K562 (cell line): ENCODE results near the gene KDELR3. TPM values are rescaled to one million over a fixed set of nuclear protein-coding genes. Genes with fewer than 3 reads are reported as not detected.

Source experiments
- ATAC-seq: fragments of 200-7000 bp; cut with Tn5 transposase; 3 replicates; pipeline ENCODE4 v1.9.1; 2020; ENCODE audit warnings: moderate library complexity
- BruUV-seq: library from RNA; stranded (reverse); fragments of 400-500 nt; replicated peaks from 2 replicates; lab custom pipeline; 2021; lab: Mats Ljungman, UMichigan
- CTCF ChIA-PET: fragments of 300-600 bp; formaldehyde crosslinking; extraction: SDS; loops from one replicate; lab custom pipeline; 2021; ENCODE audit warnings: low intra/inter-chr PET ratio; lab: Yijun Ruan, JAX
- POLR2A ChIA-PET: fragments of 300-600, 350-650 bp; sonication (Branson Sonifier 250); formaldehyde crosslinking; extraction: SDS; loops from one replicate; lab custom pipeline; 2021; ENCODE audit warnings: antibody characterized with exemption, inconsistent platforms; lab: Yijun Ruan, JAX
- DNase-seq, 4 experiments: peaks; one replicate each; pipeline versions ENCODE4 v3.0.0 to v3.0.0-alpha.2; 2011 to 2018; ENCODE audit warnings: low spot score in 3 of 4, mixed read lengths in 3 of 4; ENCODE audit errors: extremely low read depth in 1 of 4
- FAIRE-seq: peaks from 2 replicates; lab custom pipeline; 2011; peaks lifted over from hg19 to GRCh38; lab: Jason Lieb, UNC
- H2AFZ ChIP-seq: 2 replicates; pipeline ENCODE4 v1.6.0; 2011; ENCODE audit warnings: low read depth, low read length, control low read depth, inconsistent platforms
- H3K27ac ChIP-seq: fragments of 200-600 bp; 3 replicates; pipeline ENCODE4 v1.8.0; 2011; ENCODE audit warnings: low read depth, mild to moderate bottlenecking, control low read depth, inconsistent platforms, low read length, moderate library complexity, mixed read lengths; ENCODE audit errors: extremely low read depth
- H3K27me3 ChIP-seq, 2 experiments: fragments of 300-600 bp in 1 of 2; 2 replicates in 1 of 2; 3 replicates in 1 of 2; pipeline versions ENCODE4 v1.6.0 to v1.8.0; 2011; ENCODE audit warnings: inconsistent platforms in 2 of 2, low read length in 2 of 2, mild to moderate bottlenecking in 1 of 2, mixed read lengths in 1 of 2, moderate library complexity in 1 of 2; ENCODE audit not compliant: control insufficient read depth in 2 of 2, insufficient read depth in 2 of 2
- H3K36me3 ChIP-seq: fragments of 300-600 bp; 3 replicates; pipeline ENCODE4 v1.8.0; 2011; ENCODE audit warnings: mild to moderate bottlenecking, low read length, inconsistent platforms; ENCODE audit not compliant: control insufficient read depth, insufficient read depth
- H3K4me1 ChIP-seq, 2 experiments: fragments of 200-600 bp in 1 of 2; replicated peaks in 1 of 2; 2 replicates in 1 of 2; 3 replicates in 1 of 2; pipeline versions ENCODE4 v1.5.1 to v1.8.0; 2011; ENCODE audit warnings: inconsistent platforms in 2 of 2, low read length in 2 of 2, mild to moderate bottlenecking in 1 of 2, mixed read lengths in 1 of 2, moderate library complexity in 1 of 2; ENCODE audit not compliant: control insufficient read depth in 2 of 2, insufficient read depth in 2 of 2
- H3K4me2 ChIP-seq: 2 replicates; pipeline ENCODE4 v1.6.1; 2011; ENCODE audit warnings: low read length, control low read depth, inconsistent platforms, mixed read lengths; ENCODE audit not compliant: insufficient read depth
- H3K4me3 ChIP-seq: fragments of 200-600 bp; sonication (generic), shearing (Covaris generic); 2 replicates; pipeline ENCODE4 v1.5.1; 2016; ENCODE audit warnings: control low read depth, inconsistent platforms
- H3K79me2 ChIP-seq: fragments of 200-600 bp; 3 replicates; pipeline ENCODE4 v1.8.0; 2011; ENCODE audit warnings: low read length, inconsistent platforms; ENCODE audit not compliant: control insufficient read depth, insufficient read depth
- H3K9ac ChIP-seq, 2 experiments: 2 replicates each; pipeline versions ENCODE4 v1.6.0 to v1.6.1; 2011; ENCODE audit warnings: low read depth in 2 of 2, low read length in 2 of 2, control low read depth in 1 of 2, inconsistent platforms in 1 of 2, mild to moderate bottlenecking in 1 of 2, mixed read lengths in 1 of 2; ENCODE audit not compliant: insufficient read depth in 1 of 2
- H3K9me1 ChIP-seq: one replicate; pipeline ENCODE4 v1.6.0; 2011; ENCODE audit warnings: inconsistent platforms, mild to moderate bottlenecking, low read length, moderate library complexity; ENCODE audit not compliant: control insufficient read depth, insufficient read depth
- H3K9me3 ChIP-seq: replicated peaks from 2 replicates; pipeline ENCODE4 v1.5.1; 2011; ENCODE audit warnings: low read depth, low read length, inconsistent platforms; ENCODE audit not compliant: control insufficient read depth, insufficient read depth
- H4K20me1 ChIP-seq: replicated peaks from 2 replicates; pipeline ENCODE4 v1.6.1; 2011; ENCODE audit warnings: low read length, inconsistent platforms, mixed read lengths; ENCODE audit not compliant: control insufficient read depth, insufficient read depth
- ARID2 ChIP-seq: fragments of 450-650 bp; IDR thresholded peaks from 2 replicates; pipeline ENCODE4 v1.6.1; 2017; ENCODE audit warnings: antibody characterized with exemption, mild to moderate bottlenecking
- CCNT2 ChIP-seq: IDR thresholded peaks from 2 replicates; pipeline ENCODE4 v1.6.1; 2011; ENCODE audit warnings: borderline replicate concordance, low read depth, mild to moderate bottlenecking, moderate library complexity, mixed read lengths, low read length; ENCODE audit not compliant: insufficient read length; ENCODE audit errors: extremely low read depth
- FOXJ3 ChIP-seq: sonication (generic); formaldehyde crosslinking; IDR thresholded peaks from 2 replicates; pipeline ENCODE4 v1.4.0; 2020; ENCODE audit warnings: mild to moderate bottlenecking, missing genetic modification reagents
- GATAD2B ChIP-seq: fragments of 450-650 bp; IDR thresholded peaks from 2 replicates; pipeline ENCODE4 v1.6.1; 2017; ENCODE audit warnings: mild to moderate bottlenecking, borderline replicate concordance
- KAT8 ChIP-seq: fragments of 450-650 bp; IDR thresholded peaks from 2 replicates; pipeline ENCODE4 v1.6.1; 2016; ENCODE audit warnings: low read depth, mild to moderate bottlenecking
- MTF1 ChIP-seq: fragments of 250-450 bp; sonication (Bioruptor Pico); IDR thresholded peaks from 2 replicates; pipeline ENCODE4 v1.9.0; 2021; ENCODE audit warnings: moderate library complexity, mild to moderate bottlenecking, inconsistent platforms, borderline replicate concordance
- MYC ChIP-seq, 2 experiments: fragments of 250-450 bp in 1 of 2; sonication (Bioruptor Pico) in 1 of 2; IDR thresholded peaks; 2 replicates each; pipeline versions ENCODE4 v1.5.1 to v1.6.1; 2012 to 2021; ENCODE audit warnings: low read depth in 2 of 2, borderline replicate concordance in 1 of 2, improper control_type of control experiment in 1 of 2, low read length in 1 of 2, mild to moderate bottlenecking in 1 of 2, moderate library complexity in 1 of 2
- NCOA6 ChIP-seq: fragments of 450-650 bp; IDR thresholded peaks from 2 replicates; pipeline ENCODE4 v1.6.1; 2017; ENCODE audit warnings: mild to moderate bottlenecking
- RB1 ChIP-seq: fragments of 450-650 bp; IDR thresholded peaks from 2 replicates; pipeline ENCODE4 v1.6.1; 2017; ENCODE audit warnings: low read depth, mild to moderate bottlenecking
- SUPT5H ChIP-seq: fragments of 450-650 bp; IDR thresholded peaks from 2 replicates; pipeline ENCODE4 v1.6.1; 2016
- TCFL5 ChIP-seq: fragments of 250-450 bp; sonication (Bioruptor Pico); conservative IDR thresholded peaks from 2 replicates; pipeline ENCODE4 v1.6.1; 2021; ENCODE audit warnings: mild to moderate bottlenecking, moderate library complexity, matching md5 sums
- YY1 ChIP-seq, 3 experiments: IDR thresholded peaks; 2 replicates each; pipeline ENCODE4 v1.6.1; 2011; ENCODE audit warnings: low read length in 2 of 3, mild to moderate bottlenecking in 2 of 3, moderate library complexity in 2 of 3, borderline replicate concordance in 1 of 3, control low read depth in 1 of 3, low read depth in 1 of 3; ENCODE audit not compliant: insufficient read depth in 3 of 3, insufficient replicate concordance in 2 of 3, control insufficient read depth in 1 of 3, insufficient read length in 1 of 3; ENCODE audit errors: extremely low read depth in 1 of 3
- ZKSCAN3 ChIP-seq: fragments of 250-450 bp; sonication (Bioruptor Pico); IDR thresholded peaks from 2 replicates; pipeline ENCODE4 v1.4.0; 2020
- WGBS: fragments of 100-300 bp; shearing (Covaris generic); methylation state at CpG from one replicate; pipeline ENCODE4 v1.1.6; 2016; ENCODE audit warnings: low coverage, mixed read lengths; ENCODE audit not compliant: insufficient coverage; ENCODE audit errors: missing lambda C conversion rate; 5-methylcytosine and 5-hydroxymethylcytosine counted together
- in situ Hi-C: fragments of 300-500 bp; cut with MboI; formaldehyde crosslinking; loops from 4 replicates; pipeline ENCODE4 v1.15.0; 2018; ENCODE audit warnings: inconsistent platforms, mixed read lengths
- intact Hi-C: fragments of 100-400 bp; cut with micrococcal nuclease; formaldehyde crosslinking; loops from 2 replicates; pipeline ENCODE4 v1.14.2; 2022
- polyA plus RNA-seq, 8 experiments: library from polyadenylated mRNA; depleted of rRNA in 4 of 8; stranded (reverse) in 5 of 8; unstranded in 3 of 8; fragments of >200 nt; fragmentation: Nextera tagmentation in 2 of 8; fragmentation: Illumina TruSeq in 1 of 8; extraction: Ambion mirVana in 2 of 8; extraction: Trizol in 1 of 8; gene quantifications; 2 replicates each; pipeline versions ENCODE4 v1.2.1 to v1.2.3, GENCODE V29; 2011 to 2014; ENCODE audit warnings: inconsistent platforms in 1 of 8, missing spikeins in 1 of 8
- total RNA-seq, 7 experiments: library from RNA; depleted of rRNA in 6 of 7; stranded (reverse); fragments of >200 nt in 6 of 7; fragmentation: Illumina TruSeq in 2 of 7; extraction: Trizol in 2 of 7; gene quantifications; 2 replicates each; pipeline versions ENCODE4 v1.2.1 to v1.2.3, GENCODE V29; 2011 to 2021; ENCODE audit warnings: low replicate concordance in 1 of 7
- TF ChIP-seq, protein P1 (sequence below): fragments of 200-800 bp; sonication (Bioruptor generic); IDR thresholded peaks from 2 replicates; pipeline ENCODE4 v1.6.1; 2017; ENCODE audit warnings: missing genetic modification characterization, missing compliant biosample characterization
- TF ChIP-seq, protein P2 (sequence below): sonication (generic); formaldehyde crosslinking; IDR thresholded peaks from 2 replicates; pipeline ENCODE4 v1.8.1; 2022; ENCODE audit warnings: missing genetic modification reagents
- TF ChIP-seq, protein P3 (sequence below): sonication (generic); formaldehyde crosslinking; IDR thresholded peaks from 2 replicates; pipeline ENCODE4 v1.8.0; 2022; ENCODE audit warnings: missing genetic modification reagents, mild to moderate bottlenecking, borderline replicate concordance

The KDELR3 gene
- total and polyA plus RNA-seq, 9 of the 15 experiments (the other 6 are each of a cell fraction or from before 2014, with no cell fraction given): 7.1 to 44.8 (median 9.6) TPM

DNA sequence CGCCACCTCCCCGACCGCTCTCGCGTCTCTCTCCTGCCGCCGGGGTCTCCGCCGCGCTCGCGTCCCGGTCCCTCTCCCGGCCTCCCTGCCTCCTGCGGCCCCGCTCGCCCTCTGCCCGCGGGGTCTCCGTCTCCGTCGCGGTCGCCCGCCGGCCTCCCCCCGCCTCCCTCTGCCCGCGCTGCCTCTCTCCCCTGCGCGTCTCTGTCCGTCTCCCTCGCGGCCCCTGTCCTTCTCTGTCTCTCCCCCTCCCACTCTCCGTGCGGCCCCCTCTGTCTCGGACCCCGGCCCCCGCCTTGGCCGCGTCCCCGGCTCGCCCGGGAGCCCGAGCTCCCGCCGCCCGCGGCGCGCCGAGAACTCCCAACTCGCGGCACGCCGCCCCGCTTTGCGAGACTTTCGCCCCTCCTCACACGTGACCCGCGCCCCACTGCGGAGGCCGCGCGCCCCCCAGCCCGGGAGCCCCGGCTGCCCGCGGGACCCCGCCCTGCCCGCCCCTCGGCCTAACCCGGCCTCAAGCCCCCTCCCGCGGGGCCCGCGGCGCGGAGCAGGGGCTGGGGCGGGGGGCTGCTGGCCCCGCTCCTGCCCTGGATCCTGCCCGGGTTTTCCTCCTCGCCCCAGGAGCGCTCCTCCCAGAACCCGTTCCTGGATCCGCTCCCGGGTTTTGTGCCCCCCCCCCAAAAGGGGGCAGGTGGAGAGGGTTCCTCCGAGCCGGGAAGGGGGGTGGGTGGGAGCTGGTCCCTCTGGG is 12.2 kb upstream of the KDELR3 start:
- Histone ChIP-seq H2AFZ (peak overlapping the region; percentile 59), H3K9ac (peak overlapping the region in 1 of 2 experiments; percentile 91; a peak in 2 of 4 replicates), H3K27ac (no peak overlapping the region), H3K4me1 (peaks cover 0 to 33% of the 10 kb centered on the region in 2 experiments; a peak in 3 of 5 replicates), H3K36me3 (no peaks in the 10 kb centered on the region), H3K4me3 (peak overlapping the region; percentile 49), H3K4me2 (peak overlapping the region; percentile 41; the same call in 1 of the 2 replicates), H3K27me3 (no peaks in the 10 kb centered on the region; a peak in 1 of 5 replicates), H3K9me1 (no peaks in the 10 kb centered on the region), H4K20me1 (0 out of 2 replicates have a peak, but pooled peaks cover 3% of the 10 kb centered on the region), H3K9me3 (no peaks in the 10 kb centered on the region), H3K79me2 (no peaks in the 10 kb centered on the region)
- intact Hi-C loops (no loop called here), in situ Hi-C loops (no loop called here)
- ATAC-seq (peak; percentile 39; the same call in 2 of the 3 replicates), DNase-seq (peak; percentile 58 to 82 (median 80)), FAIRE-seq (no peak)
- no TSS peak for BruUV-seq
- 0% methylated on average over 2 of the region's 90 CpGs for WGBS
- ChIA-PET POLR2A (no interaction called here), CTCF (no interaction called here)
- TF ChIP-seq YY1 (IDR thresholded peaks at IDR 0.05; ENCODE audit: borderline replicate concordance in 1 of 3, control insufficient read depth in 1 of 3, extremely low read depth in 1 of 3, insufficient read depth in 3 of 3, insufficient read length in 1 of 3, insufficient replicate concordance in 2 of 3, low read depth in 1 of 3, low read length in 2 of 3) (peak in 2 of 3 experiments; percentile 40 to 71), ARID2 (no peak), RB1 (peak; percentile 58), GATAD2B (0 out of 2 replicates have a peak, but pooled peaks have one; percentile 62), NCOA6 (no peak), KAT8 (no peak), FOXJ3 (CRISPR knock-in tag) (no peak), ZKSCAN3 (CRISPR knock-in tag) (no peak), CCNT2 (no peak), MTF1 (CRISPR knock-in tag) (no peak), SUPT5H (no peak), TCFL5 (CRISPR knock-in tag) (no peak), MYC (IDR thresholded peaks at IDR 0.05; ENCODE audit: low read depth, low read length) (0 out of 2 replicates have a peak, but pooled peaks have one; percentile 13), MYC (CRISPR knock-in tag; IDR thresholded peaks at IDR 0.05; ENCODE audit: borderline replicate concordance, low read depth) (no peak)
- TF ChIP-seq, protein P1, sequence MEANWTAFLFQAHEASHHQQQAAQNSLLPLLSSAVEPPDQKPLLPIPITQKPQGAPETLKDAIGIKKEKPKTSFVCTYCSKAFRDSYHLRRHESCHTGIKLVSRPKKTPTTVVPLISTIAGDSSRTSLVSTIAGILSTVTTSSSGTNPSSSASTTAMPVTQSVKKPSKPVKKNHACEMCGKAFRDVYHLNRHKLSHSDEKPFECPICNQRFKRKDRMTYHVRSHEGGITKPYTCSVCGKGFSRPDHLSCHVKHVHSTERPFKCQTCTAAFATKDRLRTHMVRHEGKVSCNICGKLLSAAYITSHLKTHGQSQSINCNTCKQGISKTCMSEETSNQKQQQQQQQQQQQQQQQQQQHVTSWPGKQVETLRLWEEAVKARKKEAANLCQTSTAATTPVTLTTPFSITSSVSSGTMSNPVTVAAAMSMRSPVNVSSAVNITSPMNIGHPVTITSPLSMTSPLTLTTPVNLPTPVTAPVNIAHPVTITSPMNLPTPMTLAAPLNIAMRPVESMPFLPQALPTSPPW (CRISPR knock-in tag): peak; percentile 77
- TF ChIP-seq, protein P2, sequence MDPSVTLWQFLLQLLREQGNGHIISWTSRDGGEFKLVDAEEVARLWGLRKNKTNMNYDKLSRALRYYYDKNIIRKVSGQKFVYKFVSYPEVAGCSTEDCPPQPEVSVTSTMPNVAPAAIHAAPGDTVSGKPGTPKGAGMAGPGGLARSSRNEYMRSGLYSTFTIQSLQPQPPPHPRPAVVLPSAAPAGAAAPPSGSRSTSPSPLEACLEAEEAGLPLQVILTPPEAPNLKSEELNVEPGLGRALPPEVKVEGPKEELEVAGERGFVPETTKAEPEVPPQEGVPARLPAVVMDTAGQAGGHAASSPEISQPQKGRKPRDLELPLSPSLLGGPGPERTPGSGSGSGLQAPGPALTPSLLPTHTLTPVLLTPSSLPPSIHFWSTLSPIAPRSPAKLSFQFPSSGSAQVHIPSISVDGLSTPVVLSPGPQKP (CRISPR knock-in tag): no peak
- TF ChIP-seq, protein P3, sequence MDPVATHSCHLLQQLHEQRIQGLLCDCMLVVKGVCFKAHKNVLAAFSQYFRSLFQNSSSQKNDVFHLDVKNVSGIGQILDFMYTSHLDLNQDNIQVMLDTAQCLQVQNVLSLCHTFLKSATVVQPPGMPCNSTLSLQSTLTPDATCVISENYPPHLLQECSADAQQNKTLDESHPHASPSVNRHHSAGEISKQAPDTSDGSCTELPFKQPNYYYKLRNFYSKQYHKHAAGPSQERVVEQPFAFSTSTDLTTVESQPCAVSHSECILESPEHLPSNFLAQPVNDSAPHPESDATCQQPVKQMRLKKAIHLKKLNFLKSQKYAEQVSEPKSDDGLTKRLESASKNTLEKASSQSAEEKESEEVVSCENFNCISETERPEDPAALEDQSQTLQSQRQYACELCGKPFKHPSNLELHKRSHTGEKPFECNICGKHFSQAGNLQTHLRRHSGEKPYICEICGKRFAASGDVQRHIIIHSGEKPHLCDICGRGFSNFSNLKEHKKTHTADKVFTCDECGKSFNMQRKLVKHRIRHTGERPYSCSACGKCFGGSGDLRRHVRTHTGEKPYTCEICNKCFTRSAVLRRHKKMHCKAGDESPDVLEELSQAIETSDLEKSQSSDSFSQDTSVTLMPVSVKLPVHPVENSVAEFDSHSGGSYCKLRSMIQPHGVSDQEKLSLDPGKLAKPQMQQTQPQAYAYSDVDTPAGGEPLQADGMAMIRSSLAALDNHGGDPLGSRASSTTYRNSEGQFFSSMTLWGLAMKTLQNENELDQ (CRISPR knock-in tag): no peak
